B cell (primary cell): ENCODE data around the gene UXT. TPM values are rescaled to one million over a fixed set of nuclear protein-coding genes. Genes with fewer than 3 reads are reported as not detected.

Source experiments
- ATAC-seq: fragments of 200-7000 bp; cut with Tn5 transposase; one replicate; pipeline ENCODE4 v1.10.0; 2021; ENCODE audit warnings: low read depth, mild to moderate bottlenecking, moderate number of reproducible peaks, moderate library complexity
- CTCF ChIA-PET: fragments of 350-600 bp; sonication (Branson Sonifier 250); formaldehyde crosslinking; loops from one replicate; lab custom pipeline; 2021; ENCODE audit warnings: antibody characterized with exemption, inconsistent platforms; lab: Charles Lee
- POLR2A ChIA-PET: fragments of 350-600 bp; sonication (Branson Sonifier 250); formaldehyde crosslinking; loops from one replicate; lab custom pipeline; 2021; ENCODE audit warnings: antibody characterized with exemption; lab: Charles Lee
- DNase-seq: peaks from one replicate; pipeline ENCODE4 v3.0.0; 2013
- H2AFZ ChIP-seq: 2 replicates; pipeline ENCODE4 v1.6.1; 2012; ENCODE audit warnings: mild to moderate bottlenecking, low read depth, low read length; ENCODE audit not compliant: insufficient read depth, poor library complexity, severe bottlenecking
- H3K27ac ChIP-seq, 2 donors: 1 replicate in 1 of 2; 2 replicates in 1 of 2; pipeline ENCODE4 v1.5.1; 2012 to 2013; ENCODE audit warnings: low read length in 2 of 2, mild to moderate bottlenecking in 2 of 2, moderate library complexity in 1 of 2
- H3K27me3 ChIP-seq, 4 experiments: fragments of 200-600 bp in 1 of 4; sonication (generic) in 1 of 4; replicated peaks in 1 of 4; 1 replicate in 2 of 4; 2 replicates in 2 of 4; pipeline versions ENCODE4 v1.6.1 to v1.7.0; 2013 to 2016; ENCODE audit warnings: low read length in 3 of 4, mild to moderate bottlenecking in 2 of 4, mixed read lengths in 1 of 4, moderate library complexity in 1 of 4; ENCODE audit not compliant: insufficient read depth in 4 of 4, control insufficient read depth in 3 of 4; ENCODE audit errors: control extremely low read depth in 1 of 4
- H3K36me3 ChIP-seq, 2 experiments: replicated peaks in 1 of 2; 1 replicate in 1 of 2; 2 replicates in 1 of 2; pipeline versions ENCODE4 v1.6.1 to v1.7.1; 2013; ENCODE audit warnings: low read length in 1 of 2; ENCODE audit not compliant: insufficient read depth in 2 of 2, control insufficient read depth in 1 of 2; ENCODE audit errors: control extremely low read depth in 1 of 2, extremely low read depth in 1 of 2
- H3K4me1 ChIP-seq, 2 donors: fragments of 200-600 bp in 1 of 2; sonication (generic) in 1 of 2; 1 replicate in 1 of 2; 2 replicates in 1 of 2; pipeline versions ENCODE4 v1.5.1 to v1.6.1; 2013 to 2017; ENCODE audit warnings: low read length in 2 of 2; ENCODE audit not compliant: control insufficient read depth in 2 of 2, insufficient read depth in 2 of 2
- H3K4me2 ChIP-seq: replicated peaks from 2 replicates; pipeline ENCODE3; 2012; ENCODE audit warnings: mild to moderate bottlenecking, low read depth, low read length; ENCODE audit not compliant: poor library complexity, severe bottlenecking
- H3K4me3 ChIP-seq, 5 experiments: fragments of 200-600 bp in 1 of 5; sonication (generic) in 1 of 5; 1 replicate in 3 of 5; 2 replicates in 2 of 5; pipeline versions ENCODE4 v1.5.1 to v1.7.0; 2011 to 2016; ENCODE audit warnings: low read length in 4 of 5, mild to moderate bottlenecking in 4 of 5, low read depth in 2 of 5, control low read depth in 1 of 5, moderate library complexity in 1 of 5; ENCODE audit not compliant: insufficient read depth in 1 of 5; ENCODE audit errors: control extremely low read depth in 1 of 5, extremely low read depth in 1 of 5
- H3K79me2 ChIP-seq: fragments of 200-600 bp; sonication (generic); one replicate; pipeline ENCODE4 v1.6.0; 2016; ENCODE audit warnings: low read length; ENCODE audit not compliant: control insufficient read depth, insufficient read depth
- H3K9ac ChIP-seq: fragments of 200-600 bp; sonication (generic); 2 replicates; pipeline ENCODE4 v1.6.1; 2017; ENCODE audit warnings: mild to moderate bottlenecking, low read length, moderate library complexity
- H3K9me3 ChIP-seq, 3 donors: one replicate each; pipeline versions ENCODE4 v1.6.1 to v1.7.1; 2013; ENCODE audit warnings: low read length in 2 of 3; ENCODE audit not compliant: control insufficient read depth in 2 of 3, insufficient read depth in 1 of 3; ENCODE audit errors: control extremely low read depth in 1 of 3
- H4K20me1 ChIP-seq: 2 replicates; pipeline ENCODE4 v1.6.0; 2012; ENCODE audit warnings: mild to moderate bottlenecking, low read length; ENCODE audit not compliant: insufficient read depth, control insufficient read depth, poor library complexity, severe bottlenecking
- H3K27ac Mint-ChIP-seq: one replicate; pipeline ENCODE4 v1.8.0; 2021; ENCODE audit warnings: mixed read lengths
- H3K27me3 Mint-ChIP-seq: one replicate; pipeline ENCODE4 v1.8.0; 2021; ENCODE audit warnings: mixed read lengths
- H3K4me1 Mint-ChIP-seq: one replicate; pipeline ENCODE4 v1.8.0; 2021; ENCODE audit warnings: mixed read lengths
- H3K4me3 Mint-ChIP-seq: one replicate; pipeline ENCODE4 v1.8.0; 2021; ENCODE audit warnings: mixed read lengths
- H3K9me3 Mint-ChIP-seq: one replicate; pipeline ENCODE4 v1.8.0; 2022; ENCODE audit warnings: mixed read lengths; ENCODE audit not compliant: insufficient read depth
- EZH2 ChIP-seq: IDR thresholded peaks from 2 replicates; pipeline ENCODE4 v1.6.1; 2012; ENCODE audit warnings: borderline replicate concordance, low read depth, mild to moderate bottlenecking, moderate library complexity, low read length; ENCODE audit not compliant: insufficient read depth, poor library complexity, severe bottlenecking
- WGBS: methylation state at CpG from one replicate; pipeline ENCODE4 v1.1.5; 2013; ENCODE audit warnings: missing lambda C conversion rate; ENCODE audit not compliant: insufficient coverage; 5-methylcytosine and 5-hydroxymethylcytosine counted together
- intact Hi-C: fragments of 100-400 bp; cut with micrococcal nuclease; formaldehyde crosslinking; loops from one replicate; pipeline ENCODE4 v1.10.0; 2022
- polyA minus RNA-seq: library from RNA; depleted of rRNA, polyadenylated mRNA; stranded (reverse); fragments of >200 nt; gene quantifications from 2 replicates; pipeline ENCODE4 v1.2.3, GENCODE V29; 2012
- polyA plus RNA-seq: library from polyadenylated mRNA; depleted of rRNA; stranded (reverse); fragments of >200 nt; gene quantifications from 2 replicates; pipeline ENCODE4 v1.2.3, GENCODE V29; 2012
- total RNA-seq, 2 donors: library from RNA; stranded (reverse); fragments of 120-200 nt in 1 of 2; gene quantifications; 1 replicate in 1 of 2; 2 replicates in 1 of 2; pipeline versions ENCODE4 v1.2.3 to v1.2.4, GENCODE V29; 2013 to 2022
- TF ChIP-seq, protein P1 (sequence below): fragments of 200-600 bp; IDR thresholded peaks from one replicate; pipeline ENCODE4 v1.8.0; 2022; ENCODE audit warnings: antibody characterized with exemption, mild to moderate bottlenecking

Gene UXT, protein sequence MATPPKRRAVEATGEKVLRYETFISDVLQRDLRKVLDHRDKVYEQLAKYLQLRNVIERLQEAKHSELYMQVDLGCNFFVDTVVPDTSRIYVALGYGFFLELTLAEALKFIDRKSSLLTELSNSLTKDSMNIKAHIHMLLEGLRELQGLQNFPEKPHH
- total RNA-seq, result 177 and 183 TPM in 2 replicates
- total RNA-seq (2013), result 224 TPM
- 169 and 238 TPM in 2 replicates for polyA plus RNA-seq
- 131 and 154 TPM in 2 replicates for polyA minus RNA-seq

DNA sequence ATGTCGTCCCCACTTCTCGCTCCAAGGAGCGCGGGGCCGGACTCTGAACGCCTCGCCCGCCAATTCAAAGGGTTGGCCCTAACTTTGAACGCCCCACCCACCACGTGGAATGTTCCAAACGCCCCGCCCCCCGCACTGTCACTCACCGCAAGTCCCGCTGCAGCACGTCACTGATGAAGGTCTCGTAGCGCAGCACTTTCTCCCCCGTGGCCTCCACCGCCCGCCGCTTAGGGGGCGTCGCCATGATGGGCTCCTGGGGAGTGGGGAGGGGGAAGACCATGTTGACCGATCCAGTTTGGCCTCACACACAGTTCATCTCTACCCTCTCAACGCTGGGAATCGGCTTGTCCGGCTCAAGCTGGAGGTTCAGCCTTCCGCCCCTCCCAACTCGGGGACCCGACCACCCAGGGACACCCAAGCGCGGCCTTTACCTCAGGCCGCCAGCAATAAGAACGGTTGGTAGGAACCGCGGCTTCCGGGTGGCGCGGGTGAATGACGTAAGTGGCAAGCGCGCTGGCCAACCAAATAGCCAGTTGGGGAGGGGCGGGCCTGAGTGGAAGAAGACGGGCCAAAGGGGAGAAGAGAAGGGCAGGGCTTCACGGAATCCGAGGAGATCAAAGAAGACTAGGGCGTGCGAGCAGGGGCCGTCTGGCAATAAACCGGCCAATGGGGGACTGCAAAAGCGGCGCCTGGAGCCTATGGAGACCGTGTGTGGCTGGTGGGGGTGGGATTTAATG, at the start of gene UXT:
Gene UXT (minus strand): TSS at position 497 of the 737 bp plus-strand sequence. CDS start 253 bp downstream, at position 244.
- Histone ChIP-seq H3K4me3 (peak within 1 kb of the TSS; percentile 53 to 80 (median 71)), H3K4me2 (peak within 1 kb of the TSS; percentile 73), H3K27me3 (no peaks in the 10 kb centered on the region), H2AFZ (peak within 1 kb of the TSS; percentile 66), H3K4me1 (peaks cover 10 to 16% of the 10 kb centered on the region in 2 donors), H3K79me2 (peaks cover 4% of the 10 kb centered on the region), H3K36me3 (peaks cover 0 to 21% of the 10 kb centered on the region in 2 experiments), H3K27ac (peak within 1 kb of the TSS; percentile 98), H3K9me3 (no peaks in the 10 kb centered on the region), H4K20me1 (no peaks in the 10 kb centered on the region), H3K9ac (peak within 1 kb of the TSS; percentile 89)
- intact Hi-C loops, result loop anchor here (1.0 to 10.0 kb wide), 13 partner anchors 9 to 1608 kb away; partner anchors contain the start of genes ARAF, ELK1, FTSJ1 and GPKOW
- ChIA-PET CTCF (no interaction called here), POLR2A (interaction anchor here (1.1 kb wide), 1 partner anchor 9 kb away, joined by 3 read pairs; the partner anchor contains the start of gene ELK1)
- peak; percentile 82 for ATAC-seq
- DNase-seq, result peak; percentile 94
- no peak for TF ChIP-seq EZH2
- TF ChIP-seq, protein P1, sequence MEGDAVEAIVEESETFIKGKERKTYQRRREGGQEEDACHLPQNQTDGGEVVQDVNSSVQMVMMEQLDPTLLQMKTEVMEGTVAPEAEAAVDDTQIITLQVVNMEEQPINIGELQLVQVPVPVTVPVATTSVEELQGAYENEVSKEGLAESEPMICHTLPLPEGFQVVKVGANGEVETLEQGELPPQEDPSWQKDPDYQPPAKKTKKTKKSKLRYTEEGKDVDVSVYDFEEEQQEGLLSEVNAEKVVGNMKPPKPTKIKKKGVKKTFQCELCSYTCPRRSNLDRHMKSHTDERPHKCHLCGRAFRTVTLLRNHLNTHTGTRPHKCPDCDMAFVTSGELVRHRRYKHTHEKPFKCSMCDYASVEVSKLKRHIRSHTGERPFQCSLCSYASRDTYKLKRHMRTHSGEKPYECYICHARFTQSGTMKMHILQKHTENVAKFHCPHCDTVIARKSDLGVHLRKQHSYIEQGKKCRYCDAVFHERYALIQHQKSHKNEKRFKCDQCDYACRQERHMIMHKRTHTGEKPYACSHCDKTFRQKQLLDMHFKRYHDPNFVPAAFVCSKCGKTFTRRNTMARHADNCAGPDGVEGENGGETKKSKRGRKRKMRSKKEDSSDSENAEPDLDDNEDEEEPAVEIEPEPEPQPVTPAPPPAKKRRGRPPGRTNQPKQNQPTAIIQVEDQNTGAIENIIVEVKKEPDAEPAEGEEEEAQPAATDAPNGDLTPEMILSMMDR, result no peak
- peak within 1 kb of the TSS; percentile 100 for H3K27ac Mint-ChIP-seq
- no peaks in the 10 kb centered on the region for H3K27me3 Mint-ChIP-seq
- peak within 1 kb of the TSS; percentile 95 for H3K4me3 Mint-ChIP-seq
- H3K4me1 Mint-ChIP-seq, result peaks cover 16% of the 10 kb centered on the region
- 0% methylated on average over 20 of the region's 54 CpGs for WGBS
- H3K9me3 Mint-ChIP-seq, result no peaks in the 10 kb centered on the region
